Kidney (tissue), 14 donors: ENCODE results near the gene ZNF764. TPM values are rescaled to one million over a fixed set of nuclear protein-coding genes. Genes with fewer than 3 reads are reported as not detected.
A peak's percentile ranks its signal among the peaks of the same experiment; 100 is the strongest.

Experiments
- DNase-seq, 5 donors: peaks; one replicate each; pipeline ENCODE4 v3.0.0-alpha.2; 2013 to 2020
- FAIRE-seq: peaks from 2 replicates; lab custom pipeline; 2012; peaks lifted over from hg19 to GRCh38; lab: Jason Lieb, UNC
- H3K27ac ChIP-seq, 2 donors: one replicate each; pipeline ENCODE4 v1.7.0; 2013; ENCODE audit warnings: low read depth in 2 of 2, low read length in 2 of 2, inconsistent platforms in 1 of 2
- H3K27me3 ChIP-seq: one replicate; pipeline ENCODE4 v1.7.1; 2013; ENCODE audit warnings: low read length, inconsistent platforms; ENCODE audit not compliant: control insufficient read depth, insufficient read depth
- H3K36me3 ChIP-seq, 3 donors: one replicate each; pipeline versions ENCODE4 v1.7.0 to v1.7.1; 2013; ENCODE audit warnings: low read length in 3 of 3, control low read depth in 1 of 3, inconsistent platforms in 1 of 3; ENCODE audit not compliant: insufficient read depth in 3 of 3, control insufficient read depth in 2 of 3
- H3K4me1 ChIP-seq, 3 donors: one replicate each; pipeline versions ENCODE4 v1.7.0 to v1.7.1; 2013; ENCODE audit warnings: low read length in 3 of 3, inconsistent platforms in 1 of 3, low read depth in 1 of 3; ENCODE audit not compliant: control insufficient read depth in 2 of 3, insufficient read depth in 2 of 3
- H3K4me3 ChIP-seq, 3 donors: one replicate each; pipeline versions ENCODE4 v1.7.0 to v1.8.1; 2013; ENCODE audit warnings: low read length in 3 of 3, control low read depth in 1 of 3, inconsistent platforms in 1 of 3
- H3K9ac ChIP-seq, 3 donors: one replicate each; pipeline versions ENCODE4 v1.7.0 to v1.7.1; 2013; ENCODE audit warnings: low read length in 3 of 3, control low read depth in 1 of 3, inconsistent platforms in 1 of 3
- H3K9me3 ChIP-seq, 3 donors: one replicate each; pipeline versions ENCODE4 v1.7.0 to v1.7.1; 2013; ENCODE audit warnings: low read length in 3 of 3, control low read depth in 1 of 3, inconsistent platforms in 1 of 3; ENCODE audit not compliant: control insufficient read depth in 2 of 3, insufficient read depth in 1 of 3
- intact Hi-C: fragments of 100-400 bp; cut with DNase I; formaldehyde crosslinking; loops from one replicate; pipeline ENCODE4 v1.11.1; 2022
- polyA plus RNA-seq: library from polyadenylated mRNA; stranded (reverse); fragments of 350-450 nt; fragmentation: Illumina TruSeq; extraction: RNeasy Lipid Tissue Mini Kit (QIAGEN cat#74804); gene quantifications from one replicate; pipeline ENCODE4 v1.2.3, GENCODE V29; 2014; ENCODE audit warnings: low read depth, low replicate concordance; ENCODE audit not compliant: insufficient read depth
- total RNA-seq: library from RNA; stranded (reverse); fragmentation: NEBNext Ultra II Directional; extraction: Animal tissue kit (Norgen Biotek cat#: 25700); gene quantifications from one replicate; pipeline ENCODE4 v1.2.1, GENCODE V29; 2021
- TF ChIP-seq, protein P1 (sequence below): IDR thresholded peaks from 3 replicates; pipeline ENCODE4 v1.5.1; 2012; ENCODE audit warnings: mild to moderate bottlenecking, moderate library complexity, borderline replicate concordance; ENCODE audit not compliant: insufficient read depth; ENCODE audit errors: extremely low read depth
- donor health status: control.
- donor health status: control.
- donor health status: control.
- donor health status: control.
- donor health status: control.
- donor health status: DM: yes; HTN: yes; CAD: no.
- donor health status: Normal renal cell carcinoma (clear cell type).

ZNF764 gene
- total and polyA plus RNA-seq, 2 donors from 2014 or later, result 4.4 to 11.9 TPM

DNA sequence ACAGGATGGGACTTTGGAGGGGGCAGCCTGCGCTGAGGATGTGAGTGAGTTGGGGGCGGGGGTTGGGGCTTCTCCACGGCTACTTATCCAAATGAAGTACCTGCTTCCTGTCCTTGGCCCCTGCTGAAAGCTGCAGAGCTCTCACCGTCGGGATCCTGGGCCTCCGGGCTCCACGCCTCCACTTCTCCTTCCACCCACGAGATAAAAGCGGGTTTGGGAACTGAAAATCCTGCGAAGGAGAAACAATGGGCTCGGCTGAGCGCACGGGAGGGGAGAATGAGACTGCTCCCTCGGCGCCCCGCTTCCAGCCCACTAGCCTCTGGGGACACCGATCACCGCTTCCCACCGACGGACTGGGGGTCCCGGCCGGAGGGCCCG, 26.8 kb upstream of the ZNF764 start:
- H3K36me3 ChIP-seq, result peaks cover 0 to 3% (median 0%) of the 10 kb centered on the region in 3 donors
- FAIRE-seq (no peak), DNase-seq (peak in 2 of 5 donors; percentile 48 to 62)
- TF ChIP-seq, protein P1, sequence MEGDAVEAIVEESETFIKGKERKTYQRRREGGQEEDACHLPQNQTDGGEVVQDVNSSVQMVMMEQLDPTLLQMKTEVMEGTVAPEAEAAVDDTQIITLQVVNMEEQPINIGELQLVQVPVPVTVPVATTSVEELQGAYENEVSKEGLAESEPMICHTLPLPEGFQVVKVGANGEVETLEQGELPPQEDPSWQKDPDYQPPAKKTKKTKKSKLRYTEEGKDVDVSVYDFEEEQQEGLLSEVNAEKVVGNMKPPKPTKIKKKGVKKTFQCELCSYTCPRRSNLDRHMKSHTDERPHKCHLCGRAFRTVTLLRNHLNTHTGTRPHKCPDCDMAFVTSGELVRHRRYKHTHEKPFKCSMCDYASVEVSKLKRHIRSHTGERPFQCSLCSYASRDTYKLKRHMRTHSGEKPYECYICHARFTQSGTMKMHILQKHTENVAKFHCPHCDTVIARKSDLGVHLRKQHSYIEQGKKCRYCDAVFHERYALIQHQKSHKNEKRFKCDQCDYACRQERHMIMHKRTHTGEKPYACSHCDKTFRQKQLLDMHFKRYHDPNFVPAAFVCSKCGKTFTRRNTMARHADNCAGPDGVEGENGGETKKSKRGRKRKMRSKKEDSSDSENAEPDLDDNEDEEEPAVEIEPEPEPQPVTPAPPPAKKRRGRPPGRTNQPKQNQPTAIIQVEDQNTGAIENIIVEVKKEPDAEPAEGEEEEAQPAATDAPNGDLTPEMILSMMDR, result no peak
- intact Hi-C loops, result no loop called here
- peaks cover 0 to 11% (median 0%) of the 10 kb centered on the region in 3 donors for H3K4me1 ChIP-seq
- H3K27me3 ChIP-seq, result no peaks in the 10 kb centered on the region
- H3K4me3 ChIP-seq, result peak overlapping the region; percentile 62 to 96 (median 85)
- no peaks in the 10 kb centered on the region for H3K9me3 ChIP-seq
- H3K27ac ChIP-seq, result peak overlapping the region; percentile 82 to 90
- H3K9ac ChIP-seq, result peak overlapping the region; percentile 45 to 90 (median 82)

DNA sequence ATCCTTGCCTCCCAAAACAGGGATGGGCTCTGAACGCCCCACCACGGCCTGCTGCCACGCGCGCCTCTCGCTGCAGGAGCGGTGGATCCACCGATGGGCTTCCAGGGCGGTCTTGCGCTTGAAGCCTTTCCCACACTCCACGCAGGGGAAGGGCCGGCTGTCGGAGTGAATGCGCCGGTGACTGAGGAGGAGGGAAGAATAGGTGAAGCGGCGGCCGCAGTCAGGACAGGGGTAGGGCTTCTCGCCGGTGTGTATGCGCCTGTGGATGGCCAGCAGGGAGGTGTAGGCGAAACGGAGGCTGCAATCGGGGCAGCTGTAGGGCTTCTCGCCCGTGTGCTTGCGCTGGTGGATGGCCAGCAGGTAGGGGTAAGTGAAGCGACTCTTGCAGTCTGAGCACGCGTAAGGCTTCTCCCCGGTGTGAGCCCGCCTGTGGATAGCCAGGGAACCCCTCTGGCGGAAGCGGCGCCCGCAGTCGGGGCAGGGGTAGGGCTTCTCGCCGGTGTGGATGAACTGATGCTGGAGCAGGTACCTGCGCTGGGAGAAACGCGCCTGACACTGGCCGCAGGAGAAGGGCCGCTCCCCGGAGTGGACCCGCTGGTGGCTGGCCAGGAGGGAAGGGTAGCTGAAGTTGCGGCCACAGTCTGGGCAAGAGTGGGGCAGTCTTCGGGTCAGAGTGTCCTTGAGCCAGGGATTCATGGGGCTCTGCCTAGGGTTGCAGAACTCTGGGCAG, 24.6 kb upstream of the ZNF764 start:
- FAIRE-seq, result no peak
- peaks cover 0 to 6% (median 0%) of the 10 kb centered on the region in 3 donors for H3K36me3 ChIP-seq
- intact Hi-C loops, result no loop called here

DNA sequence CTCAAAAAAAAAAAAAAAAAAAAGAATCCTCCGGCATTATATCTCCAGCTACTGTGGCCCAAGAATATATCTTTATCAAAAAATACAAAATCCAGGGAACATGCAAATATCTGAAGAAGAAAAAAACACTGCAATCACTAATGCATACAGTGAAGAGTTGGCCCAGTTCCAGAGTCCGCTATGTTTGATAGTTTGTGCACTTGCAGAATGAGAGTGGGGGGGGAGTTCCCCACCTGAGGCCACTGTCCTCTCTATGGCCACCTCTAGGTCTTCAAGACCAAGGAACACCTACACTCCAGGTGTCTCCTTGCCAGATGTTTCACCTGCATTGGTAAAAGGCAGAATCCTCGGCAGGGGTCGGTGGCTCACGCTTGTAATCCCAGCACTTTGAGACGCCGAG, 23.3 kb upstream of the ZNF764 start:
- Histone ChIP-seq H3K4me1 (peaks cover 0 to 11% (median 0%) of the 10 kb centered on the region in 3 donors), H3K27me3 (no peaks in the 10 kb centered on the region), H3K4me3 (no peak overlapping the region), H3K9ac (no peak overlapping the region), H3K27ac (no peak overlapping the region), H3K36me3 (peaks cover 0 to 6% (median 0%) of the 10 kb centered on the region in 3 donors), H3K9me3 (no peaks in the 10 kb centered on the region)
- no peak for DNase-seq
- no peak for FAIRE-seq
- TF ChIP-seq, protein P1, result no peak
- intact Hi-C loops, result no loop called here

More for the DNA sequence above, 24.6 kb upstream of the ZNF764 start:
- no peaks in the 10 kb centered on the region for H3K9me3 ChIP-seq
- TF ChIP-seq, protein P1, result no peak
- no peaks in the 10 kb centered on the region for H3K27me3 ChIP-seq
- H3K9ac ChIP-seq, result no peak overlapping the region
- no peak overlapping the region for H3K4me3 ChIP-seq
- no peak for DNase-seq
- H3K27ac ChIP-seq, result no peak overlapping the region
- H3K4me1 ChIP-seq, result peaks cover 0 to 11% (median 0%) of the 10 kb centered on the region in 3 donors
